Psoas muscle (tissue), 8 donors: ENCODE measurements around the gene RBM23. TPM values are rescaled to one million over a fixed set of nuclear protein-coding genes. Genes with fewer than 3 reads are reported as not detected.
A peak's percentile ranks its signal among the peaks of the same experiment; 100 is the strongest.
"Not testable (repeated sequence)": the region's sequence is repeated elsewhere in the genome, so short reads cannot be mapped to it uniquely, and the experiment has no call there.

ENCODE experiments used
- ATAC-seq, 4 donors: fragments of 200-7000 bp; cut with Tn5 transposase; one replicate each; pipeline ENCODE4 v1.9.1; 2020; ENCODE audit warnings: moderate library complexity in 3 of 4, mild to moderate bottlenecking in 2 of 4
- DNase-seq, 2 donors: peaks; one replicate each; pipeline ENCODE4 v3.0.0-alpha.2; 2020
- H3K27ac ChIP-seq: fragments of 200-600 bp; one replicate; pipeline ENCODE4 v1.8.0; 2022
- H3K27me3 ChIP-seq, 3 donors: fragments of 200-600 bp in 1 of 3; one replicate each; pipeline versions ENCODE4 v1.6.1 to v1.8.0; 2013 to 2022; ENCODE audit warnings: low read length in 2 of 3, mild to moderate bottlenecking in 2 of 3, moderate library complexity in 1 of 3; ENCODE audit not compliant: insufficient read depth in 3 of 3
- H3K36me3 ChIP-seq, 2 donors: fragments of 200-600 bp in 1 of 2; one replicate each; pipeline versions ENCODE4 v1.6.1 to v1.8.0; 2013 to 2022; ENCODE audit warnings: low read depth in 1 of 2, mild to moderate bottlenecking in 1 of 2, moderate library complexity in 1 of 2; ENCODE audit not compliant: insufficient read depth in 1 of 2
- H3K4me1 ChIP-seq: fragments of 200-600 bp; one replicate; pipeline ENCODE4 v1.8.0; 2022
- H3K4me3 ChIP-seq: fragments of 200-600 bp; one replicate; pipeline ENCODE4 v1.8.0; 2022; ENCODE audit warnings: mild to moderate bottlenecking
- H3K9me3 ChIP-seq: fragments of 200-600 bp; one replicate; pipeline ENCODE4 v1.8.0; 2022
- WGBS, 3 donors: extraction: QIAGEN DNeasy Blood & Tissue Kit; methylation state at CpG; one replicate each; pipeline versions ENCODE4 v1.1.6 to v1.1.7; 2013; 5-methylcytosine and 5-hydroxymethylcytosine counted together
- intact Hi-C, 2 donors: fragments of 100-400 bp; cut with DNase I; formaldehyde crosslinking; loops; one replicate each; pipeline versions ENCODE4 v1.11.0 to v1.14.2; 2022
- polyA plus RNA-seq, 3 donors: library from polyadenylated mRNA; stranded (reverse); fragments of 200-250 nt; gene quantifications; one replicate each; pipeline ENCODE4 v1.2.3, GENCODE V29; 2013
- total RNA-seq, 4 donors: library from RNA; stranded (reverse); fragmentation: NEBNext Ultra II Directional in 2 of 4; extraction: Animal tissue kit (Norgen Biotek cat#: 25700) in 2 of 4; gene quantifications; one replicate each; pipeline versions ENCODE4 v1.2.1 to v1.2.4, GENCODE V29; 2021 to 2023
- TF ChIP-seq, protein P1 (sequence below): fragments of 200-600 bp; IDR thresholded peaks from one replicate; pipeline ENCODE4 v1.8.0; 2022; ENCODE audit warnings: antibody characterized with exemption
- donor health status: healthy with polysubstance abuse.
- donor health status: DM: no; HTN: no; CAD: no; lungs with moderate emphysema.
- donor health status: Bipolar disorder and iron deficiency.
- donor health status: healthy.
- donor health status: DM: yes; HTN: yes; CAD: no.
- donor health status: DM: no; HTN: no; CAD: no.
- donor health status: DM: no; HTN: no; CAD: no.
- donor health status: DM: yes; HTN: yes; CAD: no.

The RBM23 gene
- total and polyA plus RNA-seq, 7 donors = 18.4 to 42.1 (median 26.7) TPM

DNA sequence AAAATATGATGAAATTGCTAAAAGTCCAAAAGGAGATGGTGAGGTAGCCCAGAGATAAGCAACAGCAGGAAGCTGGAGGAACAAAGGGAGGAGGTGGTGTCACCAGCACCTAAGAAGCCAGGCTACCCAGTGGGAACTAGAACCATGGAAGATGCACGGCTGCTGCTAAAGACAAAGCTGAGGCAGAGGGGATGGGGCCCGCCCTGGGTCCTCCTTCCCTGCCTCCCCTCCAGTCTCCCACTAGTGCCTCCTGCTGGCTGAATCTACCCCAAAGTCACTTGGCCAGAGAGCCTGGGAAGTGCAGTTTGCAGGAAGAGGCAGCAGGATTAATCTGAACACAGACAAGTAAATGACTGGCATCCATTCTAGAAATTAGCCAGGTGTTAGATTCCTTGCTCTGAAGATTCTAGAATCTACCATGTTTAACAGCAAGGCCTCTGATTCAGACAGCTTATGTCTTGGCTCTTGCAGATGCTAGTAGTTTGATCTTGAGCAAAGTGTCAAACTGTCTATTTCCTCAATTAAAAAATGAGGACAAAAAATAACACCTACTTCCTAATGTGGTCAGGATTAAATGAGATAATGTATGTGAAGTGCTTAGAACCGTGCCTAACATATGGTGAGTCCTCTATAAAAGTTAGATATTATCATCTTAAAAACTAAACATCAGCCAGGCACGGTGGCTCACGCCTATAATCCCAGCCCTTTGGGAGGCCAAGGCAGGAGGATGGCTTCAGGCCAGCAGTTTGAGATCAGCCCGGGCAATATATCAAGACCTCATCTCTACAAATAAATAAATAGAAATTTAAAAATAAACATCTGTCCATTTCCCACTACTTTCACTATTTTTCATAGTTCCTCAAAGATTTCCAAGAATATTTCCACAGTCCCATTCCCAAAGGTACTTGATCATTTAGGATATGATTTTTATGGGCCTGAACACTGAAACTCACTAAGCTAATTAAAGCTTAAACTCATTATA, 53.2 kb downstream of the RBM23 start:
- TF ChIP-seq, protein P1, sequence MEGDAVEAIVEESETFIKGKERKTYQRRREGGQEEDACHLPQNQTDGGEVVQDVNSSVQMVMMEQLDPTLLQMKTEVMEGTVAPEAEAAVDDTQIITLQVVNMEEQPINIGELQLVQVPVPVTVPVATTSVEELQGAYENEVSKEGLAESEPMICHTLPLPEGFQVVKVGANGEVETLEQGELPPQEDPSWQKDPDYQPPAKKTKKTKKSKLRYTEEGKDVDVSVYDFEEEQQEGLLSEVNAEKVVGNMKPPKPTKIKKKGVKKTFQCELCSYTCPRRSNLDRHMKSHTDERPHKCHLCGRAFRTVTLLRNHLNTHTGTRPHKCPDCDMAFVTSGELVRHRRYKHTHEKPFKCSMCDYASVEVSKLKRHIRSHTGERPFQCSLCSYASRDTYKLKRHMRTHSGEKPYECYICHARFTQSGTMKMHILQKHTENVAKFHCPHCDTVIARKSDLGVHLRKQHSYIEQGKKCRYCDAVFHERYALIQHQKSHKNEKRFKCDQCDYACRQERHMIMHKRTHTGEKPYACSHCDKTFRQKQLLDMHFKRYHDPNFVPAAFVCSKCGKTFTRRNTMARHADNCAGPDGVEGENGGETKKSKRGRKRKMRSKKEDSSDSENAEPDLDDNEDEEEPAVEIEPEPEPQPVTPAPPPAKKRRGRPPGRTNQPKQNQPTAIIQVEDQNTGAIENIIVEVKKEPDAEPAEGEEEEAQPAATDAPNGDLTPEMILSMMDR = no peak
- 52 to 70% (median 67%) methylated on average over 6 of the region's 6 CpGs for WGBS, 3 donors
- Histone ChIP-seq H3K36me3 (no peaks in the 10 kb centered on the region), H3K9me3 (no peaks in the 10 kb centered on the region), H3K4me3 (no peak overlapping the region), H3K27ac (no peak overlapping the region), H3K27me3 (no peaks in the 10 kb centered on the region), H3K4me1 (peaks cover 8% of the 10 kb centered on the region)
- DNase-seq = no peak
- intact Hi-C loops = no loop called here
- ATAC-seq = no peak

DNA sequence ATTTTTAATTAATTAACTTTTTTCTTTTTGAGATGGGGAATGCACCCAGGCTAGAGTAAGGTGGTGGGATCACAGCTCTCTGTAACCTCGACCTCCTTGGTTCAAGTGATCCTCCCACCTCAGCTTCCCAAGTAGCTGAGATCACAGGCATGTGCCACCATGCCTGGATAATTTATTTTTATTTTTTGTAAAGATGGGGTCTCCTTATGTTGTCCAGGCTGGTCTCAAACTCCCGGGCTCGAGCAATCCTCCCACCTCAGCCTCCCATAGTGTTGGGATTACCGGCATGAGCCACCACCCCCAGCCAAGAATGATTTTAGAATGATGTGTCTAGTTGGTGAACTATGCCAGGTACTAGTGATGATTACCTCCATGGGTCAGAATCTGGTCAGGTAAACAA, 54.0 kb downstream of the RBM23 start:
- ATAC-seq (no peak), DNase-seq (peak in 1 of 2 donors; percentile 11)
- Histone ChIP-seq H3K36me3 (no peaks in the 10 kb centered on the region), H3K9me3 (no peaks in the 10 kb centered on the region), H3K27me3 (no peaks in the 10 kb centered on the region), H3K4me1 (peaks cover under 1% of the 10 kb centered on the region), H3K27ac (no peak overlapping the region), H3K4me3 (no peak overlapping the region)
- TF ChIP-seq, protein P1 = no peak
- intact Hi-C loops = no loop called here
- WGBS, 3 donors = 84 to 90% (median 89%) methylated on average over 4 of the region's 4 CpGs

DNA sequence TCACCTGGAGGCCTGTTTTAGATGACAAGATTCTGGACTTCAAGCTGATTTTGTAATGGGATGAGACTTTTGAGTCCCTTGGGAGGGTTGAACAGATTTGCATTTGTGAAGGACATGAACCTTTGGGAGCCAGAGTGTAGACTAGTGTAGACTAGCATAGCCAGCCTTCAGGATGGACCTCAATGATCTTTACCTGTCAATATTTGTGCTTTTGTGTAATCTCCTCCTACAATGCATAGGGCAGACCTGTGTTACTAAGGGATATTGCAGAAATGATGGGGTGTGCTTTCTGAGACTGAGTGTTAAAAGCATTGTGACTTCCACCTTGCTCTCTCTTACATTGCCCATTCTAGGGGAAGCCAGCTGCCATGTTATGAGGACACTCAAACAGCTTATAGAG, 57.3 kb downstream of the RBM23 start:
- intact Hi-C loops = no loop called here
- Histone ChIP-seq H3K27me3 (no peaks in the 10 kb centered on the region), H3K27ac (no peak overlapping the region), H3K4me1 (no peaks in the 10 kb centered on the region), H3K36me3 (no peaks in the 10 kb centered on the region), H3K9me3 (no peaks in the 10 kb centered on the region), H3K4me3 (no peak overlapping the region)
- TF ChIP-seq, protein P1 = no peak
- ATAC-seq = no peak
- DNase-seq = no peak

DNA sequence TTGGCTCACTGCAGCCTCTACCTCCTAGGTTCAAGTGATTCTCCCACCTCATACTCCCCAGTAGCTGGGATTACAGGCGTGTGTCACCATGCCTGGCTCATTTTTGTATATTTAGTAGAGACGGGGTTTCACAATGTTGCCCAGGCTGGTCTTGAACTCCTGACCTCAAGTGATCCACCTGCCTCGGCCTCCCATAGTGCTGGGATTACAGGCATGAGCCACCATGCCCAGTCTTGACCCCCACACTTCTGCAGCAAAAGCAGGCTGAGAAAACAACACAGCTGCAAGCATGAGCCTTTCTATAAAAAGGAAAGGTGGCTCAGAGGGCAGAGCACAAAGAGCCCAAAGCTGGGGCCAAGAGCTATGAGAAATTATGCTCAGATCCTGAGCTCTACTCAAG, 58.6 kb downstream of the RBM23 start:
- H3K4me3 ChIP-seq, H3K27me3 ChIP-seq, intact Hi-C loops, H3K27ac ChIP-seq, H3K36me3 ChIP-seq, H3K4me1 ChIP-seq, H3K9me3 ChIP-seq, ATAC-seq: not testable (repeated sequence)
- DNase-seq = peak in 1 of 2 donors; percentile 3
- 58 to 87% (median 83%) methylated on average over 3 of the region's 3 CpGs for WGBS, 3 donors

DNA sequence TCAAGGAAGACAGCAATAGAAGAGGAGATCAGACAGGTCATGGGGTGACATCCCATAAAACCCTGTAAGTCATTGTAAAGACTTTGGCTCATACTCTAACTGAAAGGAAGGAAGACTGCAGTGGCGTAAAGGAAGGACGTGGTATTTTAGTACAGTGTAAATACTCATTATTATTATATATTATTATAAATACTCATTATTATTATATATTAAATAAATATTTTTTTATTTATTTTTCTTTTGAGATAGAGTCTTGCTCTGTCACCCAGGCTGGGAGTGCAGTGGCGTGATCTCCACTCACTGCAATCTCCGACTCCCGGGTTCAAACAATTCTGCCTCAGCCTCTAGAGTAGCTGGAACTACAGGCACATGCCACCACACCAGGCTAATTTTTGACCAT, 62.5 kb downstream of the RBM23 start:
- ATAC-seq = no peak
- TF ChIP-seq, protein P1 = no peak
- H3K9me3 ChIP-seq = no peaks in the 10 kb centered on the region
- no peaks in the 10 kb centered on the region for H3K27me3 ChIP-seq
- intact Hi-C loops = loop anchor here in 1 of 2 donors (10.0 kb wide), 1 partner anchor 202 kb away; no protein-coding TSS in a partner anchor
- DNase-seq = no peak
- H3K36me3 ChIP-seq = no peaks in the 10 kb centered on the region
- H3K4me3 ChIP-seq = no peak overlapping the region
- no peak overlapping the region for H3K27ac ChIP-seq
- 92 to 96% (median 95%) methylated on average over 5 of the region's 5 CpGs for WGBS, 3 donors
- H3K4me1 ChIP-seq = peaks cover 15% of the 10 kb centered on the region
